Measurements from ENCODE around the gene TLE1.

Gene TLE1

GRCh38 chr9:81564632-81565031 is 124.7 kb downstream of the TLE1 start:
- TF ChIP-seq GATA1 (IDR thresholded peaks at IDR 0.05; ENCODE audit: low read depth, low read length) (no peak), POLR2A (IDR thresholded peaks at IDR 0.05; ENCODE audit: low read length) (no peak)
- DNase-seq = no peak

DNA sequence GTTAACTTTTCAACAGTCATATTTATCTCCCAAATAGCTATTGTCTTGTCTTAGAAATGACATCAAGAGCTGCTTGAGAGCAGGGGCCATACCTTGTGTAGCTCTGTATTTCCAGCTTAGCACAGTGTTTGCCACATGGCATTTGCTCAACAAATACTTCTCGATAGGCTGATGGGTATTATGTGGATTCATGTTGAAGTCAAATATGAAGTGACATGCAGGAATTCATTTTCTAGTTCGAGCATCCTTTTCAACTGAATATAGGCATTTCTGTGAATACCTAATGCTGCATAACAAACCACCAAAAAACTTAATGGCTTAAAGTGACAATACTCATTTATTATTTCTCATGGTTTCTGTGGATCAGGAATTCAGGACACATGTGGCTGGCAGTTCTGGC is 125.6 kb downstream of the TLE1 start:
- no peak for TF ChIP-seq GATA1 (IDR thresholded peaks at IDR 0.05; ENCODE audit: low read depth, low read length)
- TF ChIP-seq POLR2A (IDR thresholded peaks at IDR 0.05; ENCODE audit: low read length) = no peak

GRCh38 chr9:81563020-81563407 is 126.3 kb downstream of the TLE1 start:
- no peak for TF ChIP-seq POLR2A (IDR thresholded peaks at IDR 0.05; ENCODE audit: low read length)
- TF ChIP-seq GATA1 (IDR thresholded peaks at IDR 0.05; ENCODE audit: low read depth, low read length) = no peak
- no peak for DNase-seq

More for the DNA sequence above, 125.6 kb downstream of the TLE1 start:
- no peak for DNase-seq

DNA sequence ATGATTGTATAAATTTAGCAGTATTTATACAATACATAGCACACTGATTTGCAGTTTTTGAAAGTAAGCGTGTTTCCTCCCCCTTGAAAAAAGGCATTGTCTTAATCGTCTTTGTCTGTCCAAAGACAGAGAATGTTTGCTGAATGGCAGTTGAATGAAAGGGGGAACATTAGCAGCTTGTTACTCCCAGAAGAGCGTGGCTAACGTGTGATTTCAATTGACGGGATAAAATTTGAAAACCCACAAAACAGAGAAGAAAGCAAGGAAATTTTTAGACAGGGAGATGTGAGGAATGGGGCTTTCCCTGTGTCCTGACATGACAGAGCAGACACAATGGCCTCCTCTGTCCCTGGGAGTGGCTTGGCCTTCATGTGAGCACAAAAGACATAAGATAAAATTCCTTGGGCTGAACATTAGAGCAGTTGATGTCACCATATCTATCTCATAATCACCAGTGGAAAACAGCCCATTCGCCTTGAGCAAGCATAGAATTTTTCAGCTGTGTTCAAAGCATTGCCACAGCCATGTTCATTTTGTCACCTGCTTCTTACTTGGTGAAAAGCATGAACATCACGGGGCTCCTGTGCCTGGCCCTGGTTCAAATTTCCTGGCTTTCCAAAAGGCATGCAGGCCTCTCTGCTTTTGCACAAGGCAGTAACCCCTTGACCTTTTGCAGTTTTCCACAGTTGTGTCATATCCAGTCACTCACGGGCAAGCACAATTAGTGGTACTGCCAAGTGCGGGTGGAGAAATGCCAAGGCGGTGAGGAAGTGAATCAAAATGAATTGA is 126.9 kb downstream of the TLE1 start:
- DNase-seq = no peak
- TF ChIP-seq POLR2A (IDR thresholded peaks at IDR 0.05; ENCODE audit: low read length) = no peak
- no peak for TF ChIP-seq GATA1 (IDR thresholded peaks at IDR 0.05; ENCODE audit: low read depth, low read length)

DNA sequence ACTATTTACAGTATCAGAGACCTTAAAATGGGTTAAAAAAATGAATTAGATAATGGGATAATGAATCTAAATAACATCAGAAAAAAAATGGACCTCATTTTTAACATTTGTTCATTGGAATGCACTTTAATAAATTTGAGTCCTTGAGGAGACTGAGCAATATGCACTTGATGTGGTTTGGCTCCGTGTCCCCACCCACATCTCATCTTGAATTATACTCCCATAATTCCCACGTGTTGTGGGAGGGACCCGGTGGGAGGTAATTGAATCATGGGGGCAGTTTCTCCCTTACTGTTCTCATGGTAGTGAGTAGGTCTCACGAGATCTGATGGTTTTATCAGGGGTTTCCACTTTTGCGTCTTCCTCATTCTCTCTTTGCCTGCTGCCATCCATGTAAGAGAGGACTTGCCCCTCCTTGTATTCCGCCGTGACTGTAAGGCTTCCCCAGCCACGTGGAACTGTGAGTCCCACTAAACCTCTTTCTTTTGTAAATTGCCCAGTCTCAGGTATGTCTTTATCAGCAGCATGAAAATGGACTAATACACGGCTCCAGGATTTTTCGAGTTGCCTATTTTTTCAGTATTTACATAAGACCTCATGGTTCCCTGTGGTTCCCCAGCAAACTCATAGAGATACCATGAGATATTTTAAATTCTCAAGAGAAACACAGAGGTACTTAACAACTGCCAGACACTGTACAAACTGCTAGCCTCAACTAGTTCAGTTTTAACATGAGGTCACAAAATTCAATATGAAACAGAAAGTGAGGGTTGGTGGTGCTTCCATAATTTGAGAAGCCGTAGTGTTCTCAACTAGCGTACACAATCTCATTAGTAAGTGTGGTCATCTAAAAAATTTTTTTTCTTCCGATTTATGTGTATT is 128.3 kb downstream of the TLE1 start:
- DNase-seq = no peak
- TF ChIP-seq GATA1 (IDR thresholded peaks at IDR 0.05; ENCODE audit: low read depth, low read length) = no peak
- TF ChIP-seq POLR2A (IDR thresholded peaks at IDR 0.05; ENCODE audit: low read length) = no peak

- TF ChIP-seq GATA1 (IDR thresholded peaks at IDR 0.05; ENCODE audit: low read depth, low read length) (no peak), POLR2A (IDR thresholded peaks at IDR 0.05; ENCODE audit: low read length) (no peak)
- no peak for DNase-seq
These were observed 129.6 kb downstream of the TLE1 start for GRCh38 chr9:81559709-81560108.

DNA sequence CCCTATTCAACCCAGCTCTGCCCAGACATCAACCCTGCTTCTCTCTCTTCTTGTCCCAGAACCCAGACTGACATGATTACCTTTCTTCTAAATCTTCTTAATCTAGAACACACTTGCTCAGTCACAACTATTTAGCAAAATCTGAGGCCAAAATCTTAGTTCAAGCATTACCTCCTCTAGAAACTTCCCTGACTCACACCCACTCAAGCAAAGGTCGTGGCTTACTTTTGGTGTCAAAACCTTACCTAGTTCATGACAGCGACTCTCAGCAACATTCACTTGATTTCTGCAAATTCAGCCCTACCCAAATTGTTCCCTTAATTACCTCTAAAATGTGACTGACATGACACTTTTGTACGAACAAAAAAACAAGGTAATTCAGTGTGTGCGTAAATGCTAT is 130.2 kb downstream of the TLE1 start:
- no peak for TF ChIP-seq GATA1 (IDR thresholded peaks at IDR 0.05; ENCODE audit: low read depth, low read length)
- DNase-seq = no peak

GRCh38 chr9:81558091-81558830 is 131.1 kb downstream of the TLE1 start:
- no peak for DNase-seq
- no peak for TF ChIP-seq POLR2A (IDR thresholded peaks at IDR 0.05; ENCODE audit: low read length)
- TF ChIP-seq GATA1 (IDR thresholded peaks at IDR 0.05; ENCODE audit: low read depth, low read length) = no peak

- TF ChIP-seq GATA1 (IDR thresholded peaks at IDR 0.05; ENCODE audit: low read depth, low read length) (no peak), POLR2A (IDR thresholded peaks at IDR 0.05; ENCODE audit: low read length) (no peak)
- no peak for DNase-seq
These were observed 131.8 kb downstream of the TLE1 start for GRCh38 chr9:81557452-81558090.

DNA sequence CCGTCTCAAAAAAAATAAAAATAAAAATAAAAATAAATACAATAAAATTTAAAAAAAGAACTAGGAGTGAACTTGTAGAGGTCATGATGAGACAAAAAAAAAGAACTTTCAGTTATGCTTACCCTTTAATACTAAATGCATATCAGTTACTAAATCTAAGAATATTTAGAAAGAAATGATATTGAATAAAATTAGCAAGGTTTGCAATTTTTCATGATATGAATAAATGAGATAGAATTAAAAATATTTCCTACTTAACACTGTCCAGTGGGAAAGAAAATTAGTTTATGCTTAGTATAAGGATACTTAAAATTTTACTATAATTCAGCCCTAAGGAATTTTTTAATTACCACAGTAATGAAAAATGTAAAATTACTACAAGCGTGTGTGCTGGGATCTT is 132.4 kb downstream of the TLE1 start:
- TF ChIP-seq GATA1 (IDR thresholded peaks at IDR 0.05; ENCODE audit: low read depth, low read length) (no peak), POLR2A (IDR thresholded peaks at IDR 0.05; ENCODE audit: low read length) (no peak)

DNA sequence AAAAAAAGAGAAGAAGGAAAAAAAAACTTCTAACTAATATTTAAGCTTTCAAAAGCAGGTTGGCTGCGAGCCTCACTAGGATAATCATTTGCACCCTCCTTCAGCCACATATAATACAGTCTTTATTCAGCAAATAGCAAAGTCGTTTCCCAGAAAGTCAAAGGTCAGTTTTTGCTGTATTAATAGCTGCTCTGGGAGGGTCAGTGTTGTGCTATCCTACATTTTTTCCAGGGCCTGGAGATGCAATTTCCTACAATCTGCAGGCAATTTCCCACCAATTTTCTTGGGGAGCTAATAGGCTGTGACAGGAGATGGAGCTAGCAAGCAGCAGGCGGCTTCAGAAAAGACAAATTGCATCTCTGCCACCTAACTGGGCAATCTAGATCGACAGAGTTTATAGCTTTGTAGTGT is 136.8 kb downstream of the TLE1 start:
- no peak for DNase-seq
- no peak for TF ChIP-seq POLR2A (IDR thresholded peaks at IDR 0.05; ENCODE audit: low read length)
- no peak for TF ChIP-seq GATA1 (IDR thresholded peaks at IDR 0.05; ENCODE audit: low read depth, low read length)

More for the DNA sequence above, 132.4 kb downstream of the TLE1 start:
- DNase-seq = no peak

- no peak for TF ChIP-seq POLR2A (IDR thresholded peaks at IDR 0.05; ENCODE audit: low read length)
- no peak for TF ChIP-seq GATA1 (IDR thresholded peaks at IDR 0.05; ENCODE audit: low read depth, low read length)
- no peak for DNase-seq
These were observed 139.2 kb downstream of the TLE1 start for GRCh38 chr9:81550207-81550583.

- TF ChIP-seq POLR2A (IDR thresholded peaks at IDR 0.05; ENCODE audit: low read length) (no peak), GATA1 (IDR thresholded peaks at IDR 0.05; ENCODE audit: low read depth, low read length) (no peak)
- DNase-seq = no peak
These were observed 139.7 kb downstream of the TLE1 start for GRCh38 chr9:81549500-81550206.

Data from erythroblast (primary cell).